Left renal cortex interstitium (tissue), 4 donors: Measurements from ENCODE around the gene AGAP1. TPM values are rescaled to one million over a fixed set of nuclear protein-coding genes. Genes with fewer than 3 reads are reported as not detected.

Source experiments
- DNase-seq, 4 donors: peaks; one replicate each; pipeline ENCODE4 v3.0.0-alpha.2; 2013; ENCODE audit warnings: low read depth in 4 of 4, low spot score in 2 of 4, missing footprints in 1 of 4
- polyA plus RNA-seq, 4 donors: library from polyadenylated mRNA; unstranded; fragments of 120-200 nt; gene quantifications; one replicate each; pipeline ENCODE4 v1.2.1, GENCODE V29; 2013; ENCODE audit not compliant: insufficient read length in 4 of 4

AGAP1 gene
- polyA plus RNA-seq, 4 donors: 18.1 to 22.7 (median 19.7) TPM

DNA sequence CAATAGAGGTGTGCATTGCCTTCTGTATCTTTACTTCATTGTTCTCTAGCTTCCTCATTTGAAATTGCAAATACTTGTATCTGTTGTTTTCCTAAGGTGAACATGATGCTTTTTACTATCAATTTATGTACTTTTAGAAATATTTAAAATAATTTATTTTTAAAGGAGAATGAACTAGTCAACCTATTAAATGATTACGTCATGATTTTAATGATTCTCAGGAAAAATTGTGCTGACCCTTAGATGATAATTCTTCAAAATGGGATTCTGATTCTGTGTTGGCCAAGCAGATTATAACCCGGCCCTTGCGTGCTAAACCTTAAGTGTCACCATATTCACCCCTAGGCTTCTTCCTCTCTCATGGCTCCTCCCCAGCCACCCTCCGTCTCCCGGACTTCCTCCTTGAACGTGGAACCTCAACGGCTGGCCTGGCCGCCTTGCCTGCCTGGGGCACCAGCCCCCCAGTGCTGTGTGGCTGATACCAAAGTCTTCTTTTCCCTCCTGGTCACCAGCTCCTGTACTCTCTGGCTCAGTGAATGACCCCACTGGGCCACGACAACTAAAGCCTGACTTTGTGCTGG lies 382.3 kb downstream of the AGAP1 start:
- DNase-seq: no peak

DNA sequence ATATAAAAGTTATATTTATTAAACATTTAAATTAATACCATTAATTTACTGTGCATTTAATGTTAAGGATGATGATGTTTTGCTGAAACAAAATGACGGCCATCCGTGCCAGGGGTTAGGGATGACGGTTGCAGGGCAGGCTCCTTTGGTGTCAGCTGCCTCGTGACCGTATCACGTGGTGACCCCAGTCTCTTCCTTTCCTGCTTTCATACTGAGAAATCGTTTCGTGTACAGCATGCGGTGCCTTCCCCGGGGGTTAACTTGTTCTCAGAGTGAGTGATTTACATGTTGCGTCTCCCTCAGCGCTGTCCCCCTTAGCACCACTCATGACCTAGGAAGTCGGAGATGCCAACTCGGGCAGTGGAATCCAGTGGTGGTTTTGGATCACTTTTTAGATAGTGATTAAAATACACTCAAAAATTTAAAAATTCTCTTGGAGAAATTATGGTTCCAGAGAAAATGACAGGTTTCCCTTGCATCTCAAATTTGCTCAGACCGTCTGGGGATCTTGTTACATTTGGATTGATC lies 383.5 kb downstream of the AGAP1 start:
- no peak for DNase-seq

- DNase-seq: no peak
These were observed 385.3 kb downstream of the AGAP1 start for GRCh38 chr2:235879116-235879515.

- no peak for DNase-seq
These were observed 389.8 kb downstream of the AGAP1 start for GRCh38 chr2:235883675-235884074.

DNA sequence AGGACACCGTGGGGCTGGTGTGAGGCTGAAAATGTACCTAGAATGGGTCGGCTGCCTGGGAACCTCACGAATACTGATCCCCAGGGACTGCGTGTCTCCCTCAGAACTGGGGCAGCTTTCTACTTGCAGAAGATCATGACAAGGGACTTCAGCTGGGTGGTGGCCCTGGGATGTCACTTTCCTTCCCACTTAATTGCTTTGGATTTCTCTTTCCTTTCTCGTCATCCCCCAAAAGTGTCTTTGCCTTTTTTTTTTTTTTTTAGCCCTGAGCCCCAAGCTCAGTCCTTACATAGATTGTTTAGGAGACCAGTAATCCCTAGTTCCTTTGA lies 395.4 kb downstream of the AGAP1 start:
- no peak for DNase-seq

DNA sequence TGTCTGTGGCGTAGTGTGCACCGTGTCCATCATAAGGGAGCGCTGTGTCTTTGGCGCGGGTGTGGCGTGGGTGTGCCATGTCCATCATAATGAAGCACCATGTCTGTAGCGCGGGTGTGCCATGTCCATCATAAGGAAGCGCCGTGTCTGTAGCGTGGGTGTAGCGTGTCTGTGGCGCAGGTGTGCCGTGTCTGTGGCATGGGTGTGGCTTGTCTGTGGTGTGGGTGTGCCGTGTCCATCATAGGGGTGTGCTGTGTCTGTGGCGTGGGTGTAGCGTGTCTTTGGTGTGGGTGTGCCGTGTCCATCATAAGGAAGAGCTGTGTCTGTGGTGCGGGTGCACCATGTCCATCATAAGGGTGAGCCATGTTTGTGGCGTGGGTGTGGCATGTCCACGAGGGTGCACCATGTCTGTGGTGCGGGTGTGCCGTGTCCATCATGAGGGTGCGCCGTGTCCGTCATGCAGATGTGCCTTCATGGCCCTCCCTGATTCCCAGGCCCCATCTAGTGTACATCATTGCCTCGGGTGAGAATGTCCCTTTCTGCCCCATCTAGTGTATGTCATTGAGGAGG lies 399.4 kb downstream of the AGAP1 start:
- DNase-seq: no peak

GRCh38 chr2:235894839-235895238 lies 401.0 kb downstream of the AGAP1 start:
- no peak for DNase-seq

GRCh38 chr2:235896061-235896460 lies 402.2 kb downstream of the AGAP1 start:
- DNase-seq: no peak

- no peak for DNase-seq
These were observed 404.1 kb downstream of the AGAP1 start for GRCh38 chr2:235897992-235898391.

GRCh38 chr2:235898766-235899165 lies 404.9 kb downstream of the AGAP1 start:
- DNase-seq: no peak

DNA sequence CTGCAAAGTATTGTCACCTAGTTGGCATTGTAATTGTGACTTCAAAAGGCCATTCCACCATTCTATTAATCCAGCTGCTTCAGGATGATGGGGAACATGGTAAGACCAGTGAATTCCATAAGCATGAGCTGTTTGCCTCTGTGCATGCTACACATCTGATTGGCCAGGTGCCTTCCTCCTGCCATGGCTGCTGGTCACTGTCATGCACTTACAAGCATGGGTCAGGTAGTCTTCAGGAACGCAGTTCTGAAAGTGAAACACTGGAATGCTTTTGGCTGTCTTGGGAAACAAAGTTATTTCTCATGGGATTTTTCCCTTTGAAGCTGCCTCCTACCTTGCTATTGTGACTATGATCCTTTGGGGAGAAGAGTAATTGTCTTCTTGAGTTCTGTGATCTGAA lies 406.8 kb downstream of the AGAP1 start:
- DNase-seq: no peak

- DNase-seq: no peak
These were observed 407.4 kb downstream of the AGAP1 start for GRCh38 chr2:235901243-235901642.

GRCh38 chr2:235903782-235904584 lies 410.1 kb downstream of the AGAP1 start:
- DNase-seq: no peak

DNA sequence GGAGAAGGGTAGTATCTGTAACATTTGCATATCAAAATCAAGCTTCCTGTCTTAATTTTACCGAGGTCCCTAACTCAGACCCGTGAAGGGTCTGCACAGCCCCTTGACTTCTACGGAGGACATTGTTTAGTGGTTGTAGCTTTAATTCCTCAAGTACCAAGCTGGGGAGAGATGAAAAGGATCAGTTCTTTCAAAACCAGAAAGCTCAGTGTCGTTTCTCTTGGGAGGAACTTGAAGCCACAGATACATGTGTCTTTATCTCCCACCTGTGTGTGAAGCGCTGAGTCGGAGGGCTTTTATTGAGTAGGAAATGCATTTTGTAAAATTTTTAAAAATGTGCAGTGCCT lies 410.7 kb downstream of the AGAP1 start:
- no peak for DNase-seq

DNA sequence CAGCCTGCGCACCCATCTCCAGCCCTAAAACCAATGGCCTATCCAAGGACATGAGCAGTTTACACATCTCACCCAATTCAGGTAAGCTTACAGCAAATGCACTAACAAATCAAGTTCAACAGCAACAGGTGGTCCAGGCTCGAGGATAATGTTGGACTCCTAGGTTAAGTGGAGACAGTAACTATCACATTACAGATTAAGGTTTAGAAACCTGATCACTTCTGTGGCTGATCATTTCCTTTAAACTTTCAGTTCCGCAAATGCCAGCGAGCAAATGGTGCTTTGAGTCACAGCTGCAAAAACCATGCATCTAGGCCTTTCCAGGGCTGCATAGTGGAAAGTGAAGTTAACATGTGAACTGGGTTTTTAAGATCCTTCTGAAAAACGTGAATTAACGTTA lies 415.0 kb downstream of the AGAP1 start:
- no peak for DNase-seq

DNA sequence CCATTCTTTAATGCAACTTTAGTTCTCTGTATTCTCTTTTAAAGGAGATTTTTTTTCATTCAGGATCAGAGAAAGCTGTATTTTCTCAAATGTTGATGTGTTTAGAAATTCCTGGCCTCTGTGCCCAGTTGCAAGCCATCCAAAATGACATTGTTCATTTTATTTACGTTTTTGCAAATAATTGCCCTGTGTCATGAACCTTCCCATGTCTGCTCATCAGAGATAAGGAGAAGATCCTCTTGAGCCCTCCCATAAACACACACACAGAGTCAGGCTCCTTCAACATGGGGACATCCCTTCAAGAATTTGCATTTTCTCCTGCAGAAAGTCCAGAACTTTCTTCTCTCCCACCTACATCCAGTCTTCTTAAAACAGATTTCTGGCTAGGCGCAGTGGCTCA lies 415.5 kb downstream of the AGAP1 start:
- DNase-seq: no peak

DNA sequence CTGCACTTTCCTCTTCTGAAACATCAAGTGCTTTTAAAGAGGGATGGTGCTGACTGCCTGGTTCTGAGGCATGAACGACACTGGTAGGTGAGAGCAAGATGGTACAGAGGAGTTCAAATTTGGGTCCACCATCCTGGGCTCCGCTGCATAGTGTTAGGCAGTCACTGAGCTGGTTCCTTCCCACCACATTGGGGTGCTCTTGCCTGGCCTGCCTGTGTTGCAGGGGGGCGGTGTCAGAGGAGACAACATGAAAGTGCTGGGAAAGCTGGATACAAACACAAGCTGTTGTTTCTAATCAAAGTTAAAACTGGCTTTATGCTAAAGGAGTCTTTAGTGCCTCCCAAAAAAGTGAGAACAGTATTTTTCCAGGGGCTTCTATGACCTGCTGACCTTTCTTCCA lies 416.2 kb downstream of the AGAP1 start:
- DNase-seq: no peak

DNA sequence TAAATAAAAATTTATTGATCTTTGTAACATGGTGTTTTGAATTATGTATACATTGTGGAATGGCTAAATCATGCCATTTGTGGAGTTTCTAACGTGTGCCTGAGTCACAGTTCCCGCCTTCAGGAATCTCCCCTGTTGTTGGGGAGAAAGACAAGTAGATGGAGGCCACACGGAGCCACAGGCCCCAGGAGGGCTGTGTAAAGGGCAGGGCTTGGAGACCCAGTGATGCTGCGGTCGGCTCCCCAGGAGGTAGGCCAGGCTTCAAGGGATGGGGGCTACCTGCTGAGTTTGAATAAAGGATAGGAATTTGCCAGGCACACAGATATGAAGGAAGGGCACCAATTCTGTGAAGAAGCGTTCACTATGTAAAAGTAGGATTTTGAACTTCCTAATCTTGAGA lies 417.3 kb downstream of the AGAP1 start:
- DNase-seq: no peak

- DNase-seq: no peak
These were observed 417.9 kb downstream of the AGAP1 start for GRCh38 chr2:235911633-235912233.

DNA sequence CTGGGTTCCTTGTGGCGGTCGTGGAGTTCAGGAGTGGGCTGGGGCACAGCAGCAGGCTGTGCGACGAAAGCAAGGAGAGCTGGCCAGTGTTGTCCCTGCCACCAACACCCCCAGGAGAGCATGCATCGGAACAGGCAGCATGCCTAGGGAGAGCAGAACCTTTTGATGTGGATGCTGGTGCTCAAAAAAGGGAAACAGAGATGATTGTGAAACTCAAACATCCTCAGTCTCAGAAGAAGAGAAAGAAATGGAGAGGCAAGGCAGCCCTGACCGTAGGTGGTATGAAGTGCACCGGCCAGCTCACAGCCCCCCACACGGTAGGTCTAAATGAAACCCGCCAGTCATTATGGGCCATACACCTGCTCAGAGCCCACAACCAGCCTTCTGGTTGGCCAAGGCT lies 420.9 kb downstream of the AGAP1 start:
- DNase-seq: no peak

- no peak for DNase-seq
These were observed 423.7 kb downstream of the AGAP1 start for GRCh38 chr2:235917506-235917905.

DNA sequence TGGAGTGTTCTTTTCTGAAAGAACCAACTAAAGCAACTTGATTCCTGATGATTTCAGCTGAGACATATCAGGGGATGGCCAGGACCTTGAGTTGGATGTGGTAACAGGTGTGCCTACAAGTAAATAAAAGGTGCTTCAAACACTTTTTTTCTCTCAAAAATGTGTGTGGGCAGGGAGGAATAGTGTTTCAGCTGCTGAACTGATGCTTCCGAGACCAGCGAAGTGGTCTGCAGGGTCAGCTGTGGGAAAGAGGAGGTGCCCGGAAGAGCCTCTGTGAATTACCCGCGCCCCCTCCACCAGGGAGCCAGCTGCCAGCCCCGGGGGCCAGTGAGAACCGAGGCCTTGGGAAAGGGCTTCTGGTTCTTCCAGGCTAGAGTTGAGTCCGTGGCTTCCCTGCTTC lies 425.0 kb downstream of the AGAP1 start:
- DNase-seq: no peak
